ENCODE measurements around the gene NECAB2.

- no peak for TF ChIP-seq CTCF (IDR thresholded peaks at IDR 0.05; ENCODE audit: low read depth, low read length, poor library complexity, severe bottlenecking)
- no peak for TF ChIP-seq EZH2phosphoT487 (IDR thresholded peaks at IDR 0.05; ENCODE audit: borderline replicate concordance, low read length)
Measured at GRCh38 chr16:84048871-84049270, 80.8 kb downstream of the NECAB2 start.

Data from DOHH2 (cell line).